Cardiac fibroblast (primary cell): ENCODE measurements around the gene CDKN2B.
"Not testable (repeated sequence)": the region's sequence is repeated elsewhere in the genome, so short reads cannot be mapped to it uniquely, and the experiment has no call there.

ENCODE experiments used
- DNase-seq, 2 donors: peaks; one replicate each; pipeline versions ENCODE4 v3.0.0 to v3.0.0-alpha.2; 2010; ENCODE audit warnings: low read depth in 2 of 2
- H3K4me3 ChIP-seq, 2 donors: replicated peaks in 1 of 2; 1 replicate in 1 of 2; 2 replicates in 1 of 2; pipeline ENCODE4 v1.5.1; 2011; ENCODE audit warnings: low read depth in 2 of 2, low read length in 2 of 2, mild to moderate bottlenecking in 2 of 2, moderate library complexity in 1 of 2
- TF ChIP-seq, protein P1 (sequence below): IDR thresholded peaks from one replicate; pipeline ENCODE4 v1.5.1; 2011; ENCODE audit warnings: low read depth, mild to moderate bottlenecking, low read length, inconsistent platforms

Gene CDKN2B, protein sequence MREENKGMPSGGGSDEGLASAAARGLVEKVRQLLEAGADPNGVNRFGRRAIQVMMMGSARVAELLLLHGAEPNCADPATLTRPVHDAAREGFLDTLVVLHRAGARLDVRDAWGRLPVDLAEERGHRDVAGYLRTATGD

DNA sequence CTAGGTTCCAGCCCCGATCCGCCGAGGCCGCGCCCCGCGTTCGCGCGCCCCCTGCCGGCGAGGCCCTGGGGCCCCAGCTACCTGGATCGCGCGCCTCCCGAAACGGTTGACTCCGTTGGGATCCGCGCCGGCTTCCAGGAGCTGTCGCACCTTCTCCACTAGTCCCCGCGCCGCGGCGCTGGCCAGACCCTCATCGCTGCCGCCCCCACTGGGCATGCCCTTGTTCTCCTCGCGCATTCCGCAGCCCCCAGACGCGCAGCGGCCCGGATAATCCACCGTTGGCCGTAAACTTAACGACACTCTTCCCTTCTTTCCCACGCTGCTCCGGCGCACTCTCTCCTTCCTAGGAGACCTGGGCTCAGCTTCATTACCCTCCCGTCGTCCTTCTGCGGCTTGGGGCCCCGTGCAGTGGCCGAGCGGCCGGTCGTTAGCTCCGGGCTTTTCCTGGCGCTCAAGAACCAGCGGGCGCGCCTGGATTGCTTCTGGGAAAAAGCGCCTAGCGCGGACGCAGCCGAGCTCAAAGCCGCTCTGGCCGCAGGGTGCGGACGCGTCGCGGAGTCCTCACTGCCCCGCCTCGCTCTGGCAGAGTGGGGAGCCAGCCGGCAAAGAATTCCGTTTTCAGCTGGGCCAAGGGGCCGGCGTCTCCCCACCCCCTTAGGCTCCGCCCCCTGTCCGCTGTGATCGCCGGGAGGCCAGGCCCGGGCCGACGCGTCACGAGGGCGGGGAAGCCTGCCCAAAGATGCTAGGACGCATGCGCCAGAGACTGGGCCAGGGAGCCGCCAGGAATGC is at the start of gene CDKN2B:
CDKN2B (minus strand) TSS at position 589 of the 789 bp plus-strand sequence; CDS start at position 237, 352 bp downstream.
- TF ChIP-seq, protein P1, sequence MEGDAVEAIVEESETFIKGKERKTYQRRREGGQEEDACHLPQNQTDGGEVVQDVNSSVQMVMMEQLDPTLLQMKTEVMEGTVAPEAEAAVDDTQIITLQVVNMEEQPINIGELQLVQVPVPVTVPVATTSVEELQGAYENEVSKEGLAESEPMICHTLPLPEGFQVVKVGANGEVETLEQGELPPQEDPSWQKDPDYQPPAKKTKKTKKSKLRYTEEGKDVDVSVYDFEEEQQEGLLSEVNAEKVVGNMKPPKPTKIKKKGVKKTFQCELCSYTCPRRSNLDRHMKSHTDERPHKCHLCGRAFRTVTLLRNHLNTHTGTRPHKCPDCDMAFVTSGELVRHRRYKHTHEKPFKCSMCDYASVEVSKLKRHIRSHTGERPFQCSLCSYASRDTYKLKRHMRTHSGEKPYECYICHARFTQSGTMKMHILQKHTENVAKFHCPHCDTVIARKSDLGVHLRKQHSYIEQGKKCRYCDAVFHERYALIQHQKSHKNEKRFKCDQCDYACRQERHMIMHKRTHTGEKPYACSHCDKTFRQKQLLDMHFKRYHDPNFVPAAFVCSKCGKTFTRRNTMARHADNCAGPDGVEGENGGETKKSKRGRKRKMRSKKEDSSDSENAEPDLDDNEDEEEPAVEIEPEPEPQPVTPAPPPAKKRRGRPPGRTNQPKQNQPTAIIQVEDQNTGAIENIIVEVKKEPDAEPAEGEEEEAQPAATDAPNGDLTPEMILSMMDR = peak; percentile 57
- H3K4me3 ChIP-seq = peak within 1 kb of the TSS; percentile 61 to 89

DNA sequence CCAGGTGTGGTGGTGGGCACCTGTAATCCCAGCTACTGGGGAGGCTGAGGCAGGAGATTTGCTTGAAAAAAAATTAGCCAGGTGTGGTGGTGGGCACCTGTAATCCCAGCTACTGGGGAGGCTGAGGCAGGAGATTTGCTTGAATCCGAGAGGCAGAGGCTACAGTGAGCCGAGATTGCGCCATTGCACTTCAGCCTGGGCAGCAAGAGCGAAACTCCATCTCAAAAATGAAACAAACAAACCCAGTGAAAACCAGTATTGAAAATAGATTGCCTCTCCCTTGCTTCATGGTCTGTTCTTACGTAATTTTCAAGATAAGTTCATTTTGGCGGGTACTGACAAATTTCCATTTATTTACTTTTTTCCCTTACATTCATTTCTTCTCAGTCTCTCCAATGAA is 48.9 kb upstream of the CDKN2B start:
- DNase-seq = not testable (repeated sequence)

More for the DNA sequence above, at the start of gene CDKN2B:
- DNase-seq = peak; percentile 96 to 98

DNA sequence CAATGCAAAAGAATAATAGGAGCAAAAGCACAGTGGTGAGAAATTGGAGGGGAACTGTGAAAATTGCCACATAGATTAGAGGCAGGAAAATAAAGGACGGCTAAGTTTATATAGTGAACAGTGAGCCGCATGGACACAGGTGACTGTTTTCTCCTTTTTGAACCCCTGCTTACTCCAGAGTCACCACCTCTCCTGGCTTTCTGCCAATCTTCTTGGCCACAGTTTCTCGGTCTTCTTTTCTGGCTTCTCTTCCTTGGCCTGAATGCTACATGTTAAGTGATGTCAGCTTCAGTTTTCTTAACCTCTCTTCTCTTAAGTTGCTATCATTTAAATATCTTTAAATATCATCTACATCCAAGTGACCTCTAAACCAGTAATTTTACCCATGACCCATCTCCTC is 47.3 kb upstream of the CDKN2B start:
- no peak for DNase-seq
- TF ChIP-seq, protein P1 = no peak

More for the DNA sequence above, 48.9 kb upstream of the CDKN2B start:
- not testable (repeated sequence) for H3K4me3 ChIP-seq

DNA sequence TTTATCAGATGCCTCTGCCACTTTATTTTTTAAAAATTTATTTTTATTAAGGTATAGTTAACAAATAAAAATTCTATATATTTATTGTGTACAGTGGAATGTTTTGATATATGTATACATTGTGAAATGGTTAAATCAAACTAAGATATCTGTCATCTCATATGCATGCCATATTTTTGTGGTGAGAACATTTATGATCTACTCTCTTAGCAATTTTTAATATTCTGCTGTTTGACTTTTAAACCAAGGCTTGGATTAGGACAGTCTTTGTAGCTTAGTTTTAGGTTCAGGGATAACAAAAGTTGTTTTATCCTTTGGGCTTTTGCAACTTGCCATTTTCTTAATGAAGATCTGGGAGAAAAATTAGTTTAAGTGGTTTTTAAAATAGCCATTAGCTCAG is 46.0 kb upstream of the CDKN2B start:
- H3K4me3 ChIP-seq = no peak overlapping the region
- TF ChIP-seq, protein P1 = no peak

More for the DNA sequence above, 47.3 kb upstream of the CDKN2B start:
- H3K4me3 ChIP-seq = no peak overlapping the region

DNA sequence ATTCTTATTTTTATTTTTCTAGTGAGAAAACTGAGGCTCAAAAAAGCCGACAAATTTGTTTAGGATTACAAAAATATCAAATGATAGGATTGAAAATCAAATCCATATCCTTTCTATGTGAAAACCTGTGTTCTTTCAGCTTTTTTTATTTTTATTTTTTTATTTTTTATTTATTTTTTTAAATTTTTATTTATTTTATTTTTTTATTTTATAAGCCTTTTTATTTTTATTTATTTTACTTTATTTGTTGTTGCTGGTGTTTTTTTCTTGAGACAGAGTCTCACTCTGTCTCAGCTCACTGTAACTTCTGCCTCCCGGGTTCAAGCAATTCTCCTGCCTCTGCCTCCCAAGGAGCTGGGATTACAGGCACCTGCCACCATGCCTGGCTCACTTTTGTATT is 45.4 kb upstream of the CDKN2B start:
- TF ChIP-seq, protein P1 = no peak
- no peak for DNase-seq
- H3K4me3 ChIP-seq = no peak overlapping the region

More for the DNA sequence above, 46.0 kb upstream of the CDKN2B start:
- DNase-seq = peak in 1 of 2 donors; percentile 59

DNA sequence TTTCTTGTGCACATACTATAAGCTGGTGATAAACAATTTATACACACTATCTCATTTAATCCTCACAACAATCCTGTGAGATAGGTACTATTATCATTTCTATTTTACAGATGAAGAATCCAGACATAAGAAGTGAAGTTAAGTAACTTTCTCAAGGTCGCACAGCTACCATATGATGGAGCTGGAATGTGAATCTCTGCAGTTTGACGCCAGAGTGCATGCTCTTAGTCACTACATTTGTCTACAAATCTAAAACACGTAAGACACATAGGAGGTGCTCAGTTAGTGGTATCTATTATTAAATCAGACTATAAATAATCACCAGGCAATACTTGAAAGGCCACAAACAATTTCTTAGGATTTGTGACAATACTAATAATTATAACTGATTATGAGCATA is 45.0 kb upstream of the CDKN2B start:
- TF ChIP-seq, protein P1 = no peak
- no peak overlapping the region for H3K4me3 ChIP-seq
- DNase-seq = peak in 1 of 2 donors; percentile 64

DNA sequence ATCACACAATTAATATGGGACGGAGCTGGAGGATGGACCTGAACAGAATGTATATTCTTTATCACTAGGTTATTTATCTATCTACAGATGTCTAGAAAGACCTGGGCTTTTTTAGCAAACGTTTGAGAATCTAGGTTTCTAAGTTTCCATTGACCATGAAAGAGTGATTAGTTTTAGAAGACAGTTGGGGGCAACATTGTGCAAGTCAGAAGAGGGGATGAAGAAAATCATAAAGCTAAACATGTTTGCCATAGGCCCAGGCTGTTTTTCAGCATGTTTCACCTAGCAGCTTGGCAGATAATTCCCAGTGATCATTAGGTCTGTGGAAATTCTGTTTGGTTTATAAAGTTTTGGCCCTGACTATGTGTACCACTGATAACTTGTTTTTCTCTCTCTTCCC is 44.1 kb upstream of the CDKN2B start:
- TF ChIP-seq, protein P1 = no peak
- no peak overlapping the region for H3K4me3 ChIP-seq
- peak in 1 of 2 donors; percentile 28 for DNase-seq
